Stimulated activated CD8-positive, alpha-beta memory T cell treated with anti-CD3 and anti-CD28 coated beads, Interleukin-15, amount 100 ng/mL, for 24 hours (primary cell): Measurements from ENCODE around the gene HOXD11.

Source experiments
- DNase-seq: peaks from one replicate; pipeline ENCODE4 v3.0.0-alpha.2; 2020; ENCODE audit warnings: low read depth

The HOXD11 gene

DNA sequence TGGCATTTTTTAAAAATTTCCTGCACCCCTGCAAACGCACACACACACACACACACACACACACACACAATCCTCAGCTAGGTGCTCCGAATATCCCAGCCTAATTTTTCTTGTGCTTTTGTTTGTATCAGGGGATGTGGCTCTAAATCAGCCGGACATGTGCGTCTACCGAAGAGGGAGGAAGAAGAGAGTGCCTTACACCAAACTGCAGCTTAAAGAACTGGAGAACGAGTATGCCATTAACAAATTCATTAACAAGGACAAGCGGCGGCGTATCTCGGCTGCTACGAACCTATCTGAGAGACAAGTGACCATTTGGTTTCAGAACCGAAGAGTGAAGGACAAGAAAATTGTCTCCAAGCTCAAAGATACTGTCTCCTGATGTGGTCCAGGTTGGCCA lies 12.7 kb upstream of the HOXD11 start:
- no peak for DNase-seq

GRCh38 chr2:176095421-176095820 lies 11.7 kb upstream of the HOXD11 start:
- DNase-seq = no peak

GRCh38 chr2:176096243-176096985 lies 10.7 kb upstream of the HOXD11 start:
- no peak for DNase-seq

DNA sequence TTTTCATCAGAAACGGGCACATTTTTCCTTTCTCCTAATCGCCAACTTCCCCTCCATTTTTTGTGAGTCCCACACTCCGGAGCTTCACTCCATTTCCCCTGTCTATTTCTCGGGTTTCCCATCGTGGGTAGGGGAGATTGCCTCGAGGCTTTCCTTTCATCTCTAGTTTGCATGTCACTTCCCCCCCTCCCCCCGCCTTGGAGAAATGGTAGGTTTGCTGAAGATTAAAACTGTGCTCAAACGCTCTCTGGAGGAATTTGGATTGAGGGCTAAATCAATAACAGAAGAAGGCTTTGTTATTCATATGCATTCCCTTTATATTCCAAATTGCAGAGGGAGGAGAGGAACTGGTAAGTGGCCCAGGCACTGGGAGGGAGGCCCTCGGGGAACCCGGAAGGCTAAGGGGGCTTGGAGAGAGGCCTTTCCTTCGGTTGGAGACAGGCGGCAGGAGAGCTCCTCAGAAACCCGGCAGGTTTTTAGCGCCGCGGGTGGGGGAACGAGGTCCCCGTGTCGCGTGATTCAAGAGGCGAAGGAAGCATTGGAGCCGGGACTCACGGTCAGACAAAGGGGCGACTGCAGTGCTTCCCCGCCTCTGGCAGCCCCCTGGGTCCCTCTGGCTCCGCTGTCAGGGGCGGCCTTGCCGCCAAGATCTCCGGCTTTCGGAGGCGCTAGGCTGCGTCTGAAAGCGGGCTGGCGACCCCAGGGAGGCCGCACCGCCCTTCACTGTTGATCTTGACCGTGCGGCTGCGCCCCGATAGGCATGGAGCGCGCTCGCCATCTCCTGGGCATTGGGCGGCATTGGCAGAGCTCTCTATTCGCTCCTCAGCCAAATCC lies 9.9 kb upstream of the HOXD11 start:
- DNase-seq = peak; percentile 35

DNA sequence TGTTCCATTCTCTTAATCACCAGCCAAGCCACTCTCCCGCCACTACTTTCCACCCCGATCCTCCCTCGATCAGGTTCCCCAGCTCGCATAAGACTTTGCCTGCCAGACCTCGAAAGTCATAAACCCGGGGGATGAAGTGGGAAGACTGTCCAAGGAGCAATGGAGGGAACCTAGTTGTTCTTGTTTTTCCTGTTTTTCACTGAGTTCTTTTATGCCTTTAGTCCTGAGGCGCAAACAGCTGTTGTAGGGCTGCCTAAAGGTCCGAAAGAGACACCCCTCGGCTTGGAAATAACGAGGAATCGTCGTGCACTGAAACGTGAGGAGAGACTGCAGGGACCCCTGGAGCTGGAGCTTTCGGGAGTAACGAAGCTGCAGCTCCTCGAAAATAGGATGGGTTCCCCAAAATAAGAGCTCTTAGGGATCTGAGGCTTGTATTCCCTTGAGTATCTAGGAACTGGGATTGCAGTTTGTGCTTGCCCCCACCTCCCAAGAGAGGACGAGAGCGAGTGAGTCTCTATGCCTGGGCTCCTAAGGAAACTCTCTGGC lies 9.2 kb upstream of the HOXD11 start:
- no peak for DNase-seq

GRCh38 chr2:176098366-176099158 lies 8.5 kb upstream of the HOXD11 start:
- no peak for DNase-seq

DNA sequence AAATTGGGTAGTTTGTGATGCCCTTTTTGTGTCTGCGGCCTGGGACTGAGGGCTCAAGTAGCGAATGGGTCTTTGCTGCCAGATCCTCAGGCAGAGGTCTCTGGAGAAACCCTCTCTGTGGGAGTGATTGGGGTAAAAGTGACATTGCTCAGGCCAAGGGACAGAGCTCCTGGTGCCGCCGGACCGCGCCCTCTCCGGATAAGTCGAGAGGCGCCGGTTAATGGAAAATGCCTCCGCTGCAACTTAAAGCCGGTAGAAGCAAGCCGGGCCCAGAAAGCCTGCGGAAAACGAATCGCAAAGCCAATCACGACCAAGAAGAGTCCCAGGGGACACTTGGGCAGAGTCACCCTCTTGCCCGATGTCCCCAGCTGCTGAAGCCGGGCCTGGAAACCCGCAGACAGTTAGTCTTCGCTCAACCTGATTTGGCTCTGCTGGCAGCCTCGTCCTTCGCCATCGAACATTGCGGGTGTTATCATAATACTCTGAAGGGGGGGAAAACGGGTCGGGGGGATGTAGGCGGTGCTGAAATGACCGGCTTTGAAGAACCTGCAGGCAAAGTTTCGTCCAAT lies 7.8 kb upstream of the HOXD11 start:
- DNase-seq = no peak

GRCh38 chr2:176099728-176100546 lies 7.1 kb upstream of the HOXD11 start, which contains the start of gene HOXD12:
Gene HOXD12, plus strand, starts transcription at chr2:176099795. Its CDS starts 7 bp downstream, at chr2:176099802.
- DNase-seq = no peak

DNA sequence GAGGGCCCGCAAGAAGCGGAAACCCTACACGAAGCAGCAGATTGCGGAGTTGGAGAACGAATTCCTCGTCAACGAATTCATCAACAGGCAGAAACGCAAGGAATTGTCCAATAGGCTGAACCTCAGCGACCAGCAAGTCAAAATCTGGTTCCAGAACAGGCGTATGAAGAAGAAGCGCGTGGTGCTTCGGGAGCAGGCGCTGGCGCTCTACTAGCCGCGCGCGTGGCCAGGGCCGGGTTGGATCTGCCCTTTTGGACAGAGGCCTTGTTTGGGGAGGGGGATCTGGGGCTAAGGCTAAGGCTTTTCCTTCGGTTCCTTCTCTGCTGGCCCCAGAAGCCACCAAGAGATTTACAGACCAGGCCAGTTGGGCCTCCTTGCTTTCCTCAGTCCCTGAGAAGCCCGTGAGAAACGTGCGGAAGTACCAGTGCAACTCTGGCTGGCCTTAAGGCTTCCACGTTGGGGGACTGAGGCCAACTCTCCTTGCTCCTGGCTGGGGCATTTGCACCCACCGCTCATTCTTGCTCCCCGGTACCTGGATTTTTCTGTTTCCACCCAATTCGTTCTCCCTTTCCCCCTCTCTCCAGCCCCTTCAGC lies 6.4 kb upstream of the HOXD11 start:
- DNase-seq = no peak

DNA sequence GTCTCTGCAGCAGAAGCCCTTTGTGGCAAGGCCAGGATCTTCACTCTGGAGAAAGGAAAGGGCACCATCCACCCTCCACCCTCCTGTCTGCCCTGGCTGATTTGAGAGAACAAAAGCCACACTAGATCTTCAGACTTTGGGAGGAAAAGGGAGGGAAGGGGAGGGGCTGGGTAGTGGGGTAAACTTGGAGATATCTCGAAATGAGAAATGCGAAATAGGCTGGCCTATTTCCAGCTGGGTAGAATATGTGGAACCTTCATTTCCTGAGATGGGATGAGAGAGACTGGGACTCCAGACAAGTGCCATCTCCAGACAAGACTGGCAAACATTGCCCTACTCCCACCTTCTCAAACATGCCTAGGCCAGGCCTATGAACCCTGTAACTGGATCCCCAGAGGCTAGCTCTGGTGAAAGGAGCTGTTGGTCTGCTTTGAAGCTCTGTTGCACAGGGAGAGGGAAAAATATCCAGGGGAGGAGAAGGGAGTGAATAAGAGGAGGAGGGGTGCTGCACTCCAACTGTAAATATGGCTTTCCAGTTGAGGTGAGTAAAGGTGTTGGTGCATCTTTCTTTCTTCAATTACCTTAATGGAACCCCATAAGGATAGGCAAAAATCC lies 5.8 kb upstream of the HOXD11 start:
- DNase-seq = no peak

- DNase-seq = no peak
These were observed 5.2 kb upstream of the HOXD11 start for GRCh38 chr2:176101842-176102241.

- no peak for DNase-seq
These were observed 4.7 kb upstream of the HOXD11 start for GRCh38 chr2:176102309-176102866.

DNA sequence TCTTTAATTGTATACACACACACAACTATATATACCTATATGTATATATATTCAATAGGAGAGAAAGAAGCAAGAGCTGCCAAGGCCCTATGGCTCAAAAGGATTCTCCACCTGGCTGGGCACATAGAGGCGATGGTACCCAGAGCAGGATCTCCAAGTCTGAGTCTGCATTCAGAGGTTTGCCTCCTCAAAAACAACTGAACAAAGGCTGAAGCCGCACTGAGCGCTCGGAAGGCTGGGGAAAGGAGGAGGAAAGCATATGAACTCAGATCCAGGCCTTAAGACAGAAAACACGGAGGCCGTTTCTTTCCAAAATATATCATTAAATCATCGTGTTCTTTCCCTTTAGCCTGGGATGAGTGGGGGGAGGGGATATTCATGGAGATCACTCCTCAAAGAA lies 3.9 kb upstream of the HOXD11 start:
- no peak for DNase-seq

GRCh38 chr2:176103742-176104315 lies 3.3 kb upstream of the HOXD11 start:
- DNase-seq = no peak

- no peak for DNase-seq
These were observed 2.6 kb upstream of the HOXD11 start for GRCh38 chr2:176104316-176105077.

- DNase-seq = no peak
These were observed 1.9 kb upstream of the HOXD11 start for GRCh38 chr2:176105078-176105729.

DNA sequence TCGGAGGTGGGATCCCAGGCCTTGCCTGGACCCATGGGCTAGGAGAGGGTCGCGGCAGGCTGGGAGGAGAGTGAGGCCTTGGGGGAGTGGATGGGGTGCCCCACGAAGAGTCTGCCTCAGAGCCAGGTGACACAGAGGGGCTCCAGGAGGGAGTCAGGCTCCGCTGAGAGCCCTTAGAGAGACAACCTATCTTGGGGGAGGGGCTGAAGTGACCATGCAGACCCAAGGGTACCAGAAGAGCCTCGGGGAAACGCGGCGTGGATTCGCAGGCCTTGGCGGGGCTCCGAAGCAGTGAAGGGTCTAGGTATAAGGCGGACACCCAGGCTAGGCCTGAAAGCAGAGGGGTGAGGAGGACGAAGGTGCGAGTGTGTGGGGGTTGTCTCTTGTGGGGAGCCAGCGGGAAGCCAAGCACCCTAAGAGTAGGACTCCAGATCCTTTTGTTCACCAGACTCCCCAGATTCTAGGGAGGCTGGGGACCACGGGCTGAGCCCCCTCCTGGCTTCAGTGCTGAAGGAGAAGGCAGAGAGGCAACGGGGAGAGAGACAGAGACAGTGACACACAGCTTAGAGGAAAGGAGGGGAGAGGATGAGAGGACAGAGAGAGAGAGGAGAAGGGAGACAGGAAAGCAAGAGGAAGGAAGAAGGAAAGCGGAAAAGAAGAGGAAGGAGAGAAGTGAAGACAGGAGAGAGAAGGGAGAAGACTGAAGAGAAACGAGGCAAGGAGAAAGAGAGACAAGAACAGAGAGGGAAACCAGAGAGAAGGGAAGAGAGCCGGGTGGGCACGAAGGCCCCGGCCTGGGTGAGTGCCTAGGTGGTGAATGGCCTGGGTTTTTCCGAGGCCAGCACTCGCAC lies 1.1 kb upstream of the HOXD11 start:
- DNase-seq = no peak
